ENCODE results near the gene CLEC4M.
A peak's percentile ranks its signal among the peaks of the same experiment; 100 is the strongest.
"Not testable (repeated sequence)": the region's sequence is repeated elsewhere in the genome, so short reads cannot be mapped to it uniquely, and the experiment has no call there.

Gene CLEC4M

GRCh38 chr19:7788933-7789323 is 25.9 kb downstream of the CLEC4M start:
- H3K36me3 ChIP-seq (ENCODE audit: control insufficient read depth, insufficient read depth, low read length), result no peaks in the 10 kb centered on the region
- no peak for DNase-seq (ENCODE audit: extremely low read depth, insufficient read length)
- H3K4me3 ChIP-seq (replicated peaks; ENCODE audit: low read depth, low read length), result no peak overlapping the region
- TF ChIP-seq CTCF (IDR thresholded peaks at IDR 0.05; ENCODE audit: insufficient read depth, low read length, poor library complexity, severe bottlenecking), result no peak
- H3K27me3 ChIP-seq (replicated peaks; ENCODE audit: control insufficient read depth, insufficient read depth, low read length), result no peaks in the 10 kb centered on the region; the same call in 1 of the 2 replicates

- Histone ChIP-seq H3K27me3 (replicated peaks; ENCODE audit: control insufficient read depth, insufficient read depth, low read length) (no peaks in the 10 kb centered on the region; the same call in 1 of the 2 replicates), H3K36me3 (ENCODE audit: control insufficient read depth, insufficient read depth, low read length) (no peaks in the 10 kb centered on the region), H3K4me3 (replicated peaks; ENCODE audit: low read depth, low read length) (no peak overlapping the region)
- TF ChIP-seq CTCF (IDR thresholded peaks at IDR 0.05; ENCODE audit: insufficient read depth, low read length, poor library complexity, severe bottlenecking), result no peak
- peak; percentile 47 for DNase-seq (ENCODE audit: extremely low read depth, insufficient read length)
These were observed 26.4 kb downstream of the CLEC4M start for GRCh38 chr19:7789447-7789846.

- DNase-seq (ENCODE audit: extremely low read depth, insufficient read length), result no peak
- Histone ChIP-seq H3K36me3 (ENCODE audit: control insufficient read depth, insufficient read depth, low read length) (no peaks in the 10 kb centered on the region), H3K4me3 (replicated peaks; ENCODE audit: low read depth, low read length) (no peak overlapping the region), H3K27me3 (replicated peaks; ENCODE audit: control insufficient read depth, insufficient read depth, low read length) (no peaks in the 10 kb centered on the region; the same call in 1 of the 2 replicates)
- no peak for TF ChIP-seq CTCF (IDR thresholded peaks at IDR 0.05; ENCODE audit: insufficient read depth, low read length, poor library complexity, severe bottlenecking)
These were observed 27.4 kb downstream of the CLEC4M start for GRCh38 chr19:7790416-7790815.

GRCh38 chr19:7792281-7792680 is 29.2 kb downstream of the CLEC4M start:
- no peaks in the 10 kb centered on the region; the same call in 1 of the 2 replicates for H3K27me3 ChIP-seq (replicated peaks; ENCODE audit: control insufficient read depth, insufficient read depth, low read length)
- H3K36me3 ChIP-seq (ENCODE audit: control insufficient read depth, insufficient read depth, low read length), result no peaks in the 10 kb centered on the region
- no peak for DNase-seq (ENCODE audit: extremely low read depth, insufficient read length)
- TF ChIP-seq CTCF (IDR thresholded peaks at IDR 0.05; ENCODE audit: insufficient read depth, low read length, poor library complexity, severe bottlenecking), result no peak
- no peak overlapping the region for H3K4me3 ChIP-seq (replicated peaks; ENCODE audit: low read depth, low read length)

- not testable (repeated sequence) for H3K4me3 ChIP-seq (replicated peaks; ENCODE audit: low read depth, low read length); DNase-seq (ENCODE audit: extremely low read depth, insufficient read length); H3K27me3 ChIP-seq (replicated peaks; ENCODE audit: control insufficient read depth, insufficient read depth, low read length); H3K36me3 ChIP-seq (ENCODE audit: control insufficient read depth, insufficient read depth, low read length)
These were observed 29.7 kb downstream of the CLEC4M start for GRCh38 chr19:7792701-7793100.

- no peak for DNase-seq (ENCODE audit: extremely low read depth, insufficient read length)
- H3K4me3 ChIP-seq (replicated peaks; ENCODE audit: low read depth, low read length), result no peak overlapping the region
- no peak for TF ChIP-seq CTCF (IDR thresholded peaks at IDR 0.05; ENCODE audit: insufficient read depth, low read length, poor library complexity, severe bottlenecking)
- H3K36me3 ChIP-seq (ENCODE audit: control insufficient read depth, insufficient read depth, low read length), result no peaks in the 10 kb centered on the region
- H3K27me3 ChIP-seq (replicated peaks; ENCODE audit: control insufficient read depth, insufficient read depth, low read length), result no peaks in the 10 kb centered on the region; the same call in 1 of the 2 replicates
These were observed 30.4 kb downstream of the CLEC4M start for GRCh38 chr19:7793493-7793892.
